AG10803 (cell line): ENCODE results near the gene CDK18.
A peak's percentile ranks its signal among the peaks of the same experiment; 100 is the strongest.

Experiments
- DNase-seq: peaks from one replicate; pipeline ENCODE4 v3.0.0; 2010; ENCODE audit warnings: low read depth
- H3K4me3 ChIP-seq: 2 replicates; pipeline ENCODE4 v1.5.1; 2011; ENCODE audit warnings: mild to moderate bottlenecking, low read length, control low read depth
- CTCF ChIP-seq: conservative IDR thresholded peaks from 2 replicates; pipeline ENCODE4 v1.5.1; 2011; ENCODE audit warnings: mild to moderate bottlenecking, low read length, control low read depth, inconsistent platforms

Gene CDK18

GRCh38 chr1:205535866-205536758 lies 31.6 kb downstream of the CDK18 start:
- H3K4me3 ChIP-seq, result no peak overlapping the region
- TF ChIP-seq CTCF, result no peak
- no peak for DNase-seq

- H3K4me3 ChIP-seq, result no peak overlapping the region
- DNase-seq, result no peak
Measured at GRCh38 chr1:205536759-205537361, 32.4 kb downstream of the CDK18 start.

GRCh38 chr1:205537386-205538018 lies 33.0 kb downstream of the CDK18 start:
- H3K4me3 ChIP-seq, result no peak overlapping the region
- peak; percentile 23 for DNase-seq
- TF ChIP-seq CTCF, result no peak

More at GRCh38 chr1:205536759-205537361, 32.4 kb downstream of the CDK18 start:
- TF ChIP-seq CTCF, result no peak

GRCh38 chr1:205538235-205538840 lies 33.9 kb downstream of the CDK18 start:
- TF ChIP-seq CTCF, result no peak
- peak; percentile 5 for DNase-seq

GRCh38 chr1:205541161-205541886 lies 36.9 kb downstream of the CDK18 start:
- H3K4me3 ChIP-seq, result no peak overlapping the region
- no peak for DNase-seq
- TF ChIP-seq CTCF, result no peak

More at GRCh38 chr1:205538235-205538840, 33.9 kb downstream of the CDK18 start:
- no peak overlapping the region for H3K4me3 ChIP-seq

- no peak overlapping the region for H3K4me3 ChIP-seq
- DNase-seq, result no peak
- TF ChIP-seq CTCF, result no peak
Measured at GRCh38 chr1:205542367-205542766, 37.9 kb downstream of the CDK18 start.
